T-helper 9 cell (primary cell): Measurements from ENCODE around the gene ERVH48-1.
"Not testable (repeated sequence)": the region's sequence is repeated elsewhere in the genome, so short reads cannot be mapped to it uniquely, and the experiment has no call there.

Source experiments
- DNase-seq: peaks from one replicate; pipeline ENCODE4 v3.0.0-alpha.2; 2020

ERVH48-1 gene

DNA sequence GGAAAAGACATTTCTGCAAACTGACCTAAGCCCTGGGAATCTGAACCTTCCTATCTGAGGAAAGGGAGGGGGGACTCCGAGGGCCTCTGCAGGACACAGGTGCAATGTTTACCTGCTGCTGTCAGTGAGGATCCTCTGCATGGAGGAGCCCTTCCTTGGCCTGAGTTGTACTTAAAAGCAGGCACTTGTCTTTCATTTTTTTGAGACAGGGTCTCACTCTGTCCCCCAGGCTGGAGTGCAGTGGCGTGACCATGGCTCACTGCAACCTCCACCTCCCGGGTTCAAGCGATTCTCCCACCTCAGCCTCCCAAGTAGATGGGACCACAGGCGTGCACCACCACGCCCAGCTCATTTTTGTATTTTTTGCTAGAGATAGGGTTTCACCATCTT is 13.2 kb upstream of the ERVH48-1 start:
- not testable (repeated sequence) for DNase-seq

DNA sequence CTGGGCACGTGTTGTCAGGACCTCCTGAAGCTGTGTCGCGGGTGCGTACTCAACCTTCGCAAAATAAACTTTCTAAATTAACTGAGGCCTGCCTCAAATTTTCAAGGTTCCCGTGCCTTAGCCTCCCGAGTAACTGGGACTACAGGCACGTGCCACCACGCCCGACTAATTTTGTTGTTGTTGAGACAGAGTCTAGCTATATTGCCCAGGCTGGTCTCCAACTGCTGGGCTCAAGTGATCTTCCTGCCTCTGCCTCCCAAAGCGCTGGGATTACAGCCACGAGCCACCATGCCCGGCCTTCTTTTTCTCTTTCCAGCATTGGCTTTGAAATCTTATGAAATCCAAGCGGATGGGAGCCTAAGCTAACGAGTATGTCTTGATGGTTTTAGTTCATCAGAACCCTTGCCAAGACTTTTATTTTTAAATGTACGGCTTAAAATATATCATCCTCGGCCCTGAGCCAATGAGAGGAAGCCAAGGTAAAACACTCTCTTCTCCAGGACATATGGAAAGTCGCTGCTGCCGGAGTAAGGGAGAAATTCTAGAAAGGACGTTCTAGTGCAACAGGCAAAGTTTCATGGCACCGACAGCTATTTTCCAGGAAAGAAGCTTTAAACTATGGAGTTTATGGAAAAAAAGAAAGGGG is 12.7 kb upstream of the ERVH48-1 start:
- DNase-seq, result no peak

DNA sequence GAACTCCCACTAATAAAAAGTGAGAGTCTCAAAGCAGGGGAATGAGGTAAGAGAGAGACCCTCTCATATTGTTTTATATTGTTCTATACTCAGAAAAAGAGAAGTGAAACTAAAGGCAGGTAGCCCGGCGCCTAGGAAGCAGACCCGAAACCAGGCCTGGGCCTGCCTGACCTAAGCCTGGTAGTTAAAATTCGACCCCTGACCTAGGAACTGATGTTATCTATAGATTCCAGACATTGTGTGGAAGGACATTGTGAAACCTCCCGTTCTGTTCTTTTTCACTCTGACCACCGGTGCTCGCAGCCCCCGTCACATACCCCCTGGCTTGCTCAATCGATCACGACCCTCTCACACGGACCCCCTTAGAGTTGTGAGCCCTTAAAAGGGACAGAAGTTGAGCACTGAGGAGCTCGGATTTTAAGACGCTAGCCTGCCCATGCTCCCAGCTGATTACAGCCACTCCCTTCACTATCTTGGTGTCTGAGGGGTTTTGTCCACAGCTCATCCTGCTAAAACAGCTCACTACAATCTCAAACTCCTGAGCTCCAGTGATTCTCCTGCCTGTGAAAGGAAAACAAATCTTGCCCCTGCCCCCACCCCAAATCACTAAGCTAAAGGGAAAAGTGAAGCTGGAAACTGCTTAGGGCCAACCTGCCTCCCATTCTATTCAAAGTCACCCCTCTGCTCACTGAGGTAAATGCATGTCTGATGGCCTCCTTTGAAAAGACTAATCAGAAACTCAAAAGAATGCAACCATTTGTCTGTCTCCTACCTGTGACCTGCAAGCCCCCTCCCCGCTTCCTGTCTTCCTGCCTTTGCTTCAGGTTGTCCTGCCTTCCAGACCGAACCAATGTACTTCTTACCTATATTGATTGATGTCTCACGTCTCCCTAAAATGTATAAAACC is 11.9 kb upstream of the ERVH48-1 start:
- DNase-seq, result not testable (repeated sequence)

GRCh38 chr21:42936360-42936759 is 10.9 kb upstream of the ERVH48-1 start:
- not testable (repeated sequence) for DNase-seq

- not testable (repeated sequence) for DNase-seq
Observed at GRCh38 chr21:42933973-42934372, 8.5 kb upstream of the ERVH48-1 start.

DNA sequence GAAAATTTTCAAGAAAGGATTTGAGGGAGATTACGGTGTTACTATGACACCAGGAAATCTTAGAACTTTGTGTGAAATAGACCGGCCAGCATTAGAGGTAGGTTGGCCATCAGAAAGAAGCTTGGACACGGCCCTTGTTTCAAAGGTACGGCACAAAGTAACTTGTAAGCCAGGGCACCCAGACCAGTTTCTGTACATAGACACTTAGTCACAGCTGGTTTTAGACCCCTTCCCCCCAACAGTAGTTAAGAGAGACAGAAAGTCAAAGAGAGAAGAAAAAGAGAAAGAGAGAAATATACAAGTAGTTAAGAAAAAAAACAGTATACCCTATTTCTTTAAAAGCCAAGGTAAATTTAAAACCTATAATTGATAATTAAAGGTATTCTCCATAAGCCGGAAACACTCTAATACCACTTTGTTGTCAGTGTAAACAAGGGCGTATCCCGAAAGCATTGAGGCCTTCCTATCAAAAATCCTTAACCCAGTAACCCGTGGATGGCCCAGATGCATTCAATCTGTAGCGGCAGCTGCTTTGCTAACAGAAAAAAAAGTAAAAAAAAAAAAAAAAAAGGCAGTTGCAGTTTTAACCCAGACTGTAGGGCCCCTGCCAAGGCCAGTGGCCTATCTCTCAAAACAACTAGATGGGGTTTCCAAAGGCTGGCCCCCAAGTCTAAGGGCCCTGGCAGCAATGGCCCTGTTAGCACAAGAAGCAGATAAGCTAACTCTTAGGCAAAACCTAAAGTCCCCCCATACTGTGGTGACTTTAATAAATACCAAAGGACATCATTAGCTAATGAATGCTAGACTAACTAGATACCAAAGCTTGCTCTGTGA is 7.9 kb upstream of the ERVH48-1 start:
- DNase-seq, result not testable (repeated sequence)

DNA sequence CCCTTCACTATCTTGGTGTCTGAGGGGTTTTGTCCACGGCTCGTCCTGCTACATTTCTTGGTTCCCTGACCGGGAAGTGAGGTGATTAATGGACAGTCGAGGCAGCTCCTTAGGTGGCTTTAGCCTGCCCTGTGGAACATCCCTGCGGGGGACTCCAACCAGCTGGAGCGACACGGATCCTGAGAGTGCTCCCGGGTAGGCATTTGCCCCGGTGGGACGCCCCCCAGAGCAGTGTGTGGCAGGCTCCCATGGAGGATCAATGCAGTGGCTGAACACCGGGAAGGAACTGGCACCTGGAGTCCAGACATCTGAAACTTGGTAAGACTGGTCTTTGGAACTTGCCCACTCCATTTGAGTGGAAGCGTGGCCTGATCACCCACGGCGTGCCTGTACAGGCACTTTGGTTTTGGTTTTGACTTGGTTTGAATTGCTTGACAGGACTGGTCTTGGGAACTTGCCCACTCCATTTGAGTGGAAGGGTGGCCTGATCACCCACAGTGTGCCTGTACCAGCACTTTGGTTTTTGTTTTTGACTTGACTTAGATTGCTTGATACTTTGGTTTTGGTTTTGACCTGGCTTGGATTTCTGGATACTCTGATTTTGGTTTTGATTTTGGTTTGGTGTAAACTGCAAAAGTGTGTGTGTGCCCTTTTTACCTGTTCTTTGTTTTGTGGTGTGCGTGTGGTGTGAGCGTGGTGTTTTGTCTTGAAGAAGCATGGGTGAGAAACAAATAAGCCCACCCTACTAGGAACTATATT is 7.1 kb upstream of the ERVH48-1 start:
- DNase-seq, result not testable (repeated sequence)

DNA sequence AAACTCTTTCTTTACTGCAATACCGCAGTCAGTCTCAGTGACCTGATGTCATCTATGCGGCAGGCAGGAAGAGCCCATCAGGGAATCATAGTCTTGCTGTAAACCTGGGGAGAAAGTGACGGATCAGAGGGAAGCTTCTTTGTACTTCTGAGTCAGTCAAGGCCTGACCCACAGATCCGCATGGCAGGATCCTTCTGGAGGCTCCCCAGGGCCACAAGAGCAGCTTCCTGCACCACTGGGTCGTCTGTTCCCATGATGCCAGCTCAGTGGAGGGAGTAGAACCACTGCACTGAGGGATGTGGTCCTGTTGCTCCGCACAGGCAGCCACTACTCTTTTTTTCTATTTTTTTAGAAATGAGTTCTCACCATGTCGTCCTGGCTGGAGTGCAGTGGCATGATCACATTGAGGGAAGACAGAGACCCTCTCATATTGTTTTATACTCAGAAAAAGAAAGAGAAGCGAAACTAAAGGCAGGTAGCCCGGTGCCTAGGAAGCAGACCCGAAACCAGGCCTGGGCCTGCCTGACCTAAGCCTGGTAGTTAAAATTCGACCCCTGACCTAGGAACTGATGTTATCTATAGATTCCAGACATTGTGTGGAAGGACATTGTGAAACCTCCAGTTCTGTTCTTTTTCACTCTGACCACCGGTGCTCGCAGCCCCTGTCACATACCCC is 6.3 kb upstream of the ERVH48-1 start:
- no peak for DNase-seq

- DNase-seq, result no peak
Observed at GRCh38 chr21:42929969-42930368, 4.5 kb upstream of the ERVH48-1 start.

GRCh38 chr21:42927474-42928200 is 2.2 kb upstream of the ERVH48-1 start:
- DNase-seq, result not testable (repeated sequence)

DNA sequence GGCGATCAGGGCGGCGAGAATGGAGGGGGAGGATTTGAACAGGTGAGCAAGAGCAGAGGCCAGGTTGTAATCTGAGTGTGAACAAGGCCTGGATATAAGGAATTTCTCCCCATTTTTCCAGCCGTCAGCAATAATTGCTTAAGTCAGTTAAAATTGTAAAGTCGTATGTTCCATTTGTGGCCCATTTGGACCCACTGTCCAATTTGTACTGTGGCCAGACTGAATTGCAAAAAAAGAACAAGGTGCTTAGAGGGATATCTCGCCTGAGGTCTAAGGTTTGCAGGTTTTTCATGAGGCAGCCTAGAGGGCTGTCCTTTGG is 1.0 kb downstream of the ERVH48-1 start:
- DNase-seq, result no peak

DNA sequence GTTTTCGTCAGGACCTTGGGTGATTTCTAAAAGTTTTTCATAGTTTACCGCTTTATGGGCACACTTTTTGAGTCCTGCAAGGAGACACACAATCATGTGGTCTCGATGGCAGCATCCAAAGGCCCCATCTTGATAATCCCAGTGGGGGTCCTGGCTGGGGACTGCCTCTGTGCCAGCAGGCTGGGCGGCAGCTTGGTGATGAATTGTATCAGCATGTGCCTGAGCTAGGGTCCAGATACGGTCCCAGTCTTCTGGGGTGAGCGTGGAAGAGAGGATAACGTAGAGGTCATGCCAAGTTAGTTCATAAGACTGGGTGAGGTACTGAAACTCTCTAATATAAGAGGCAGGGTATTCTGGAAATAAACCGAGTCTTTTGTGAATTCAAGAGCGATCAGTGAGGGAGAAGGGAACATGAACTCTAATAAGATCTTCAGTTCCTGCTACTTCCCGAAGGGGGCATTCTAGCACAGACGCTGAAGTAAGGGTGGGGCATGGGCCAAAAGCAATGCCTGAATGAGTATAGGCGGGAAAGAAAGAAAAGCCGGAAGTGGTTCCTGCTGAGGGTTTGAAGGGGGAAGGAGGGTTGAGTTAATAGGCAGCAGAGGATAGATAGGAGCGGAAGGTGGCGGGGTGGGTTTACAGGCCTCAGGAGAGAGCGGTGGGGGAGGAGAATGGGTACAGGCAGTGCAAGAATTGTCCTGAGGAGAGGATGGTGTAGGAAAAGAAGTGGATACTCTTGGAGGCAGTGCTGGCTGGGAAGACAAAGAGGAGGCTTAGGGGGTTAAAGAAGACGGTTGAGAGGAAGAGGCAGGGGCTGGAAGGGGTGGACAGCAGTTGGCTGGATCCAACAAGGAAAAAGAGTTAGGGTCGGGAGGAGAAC is 1.6 kb downstream of the ERVH48-1 start:
- DNase-seq, result peak; percentile 16

- no peak for DNase-seq
Observed at GRCh38 chr21:42922918-42923317, 2.5 kb downstream of the ERVH48-1 start.

DNA sequence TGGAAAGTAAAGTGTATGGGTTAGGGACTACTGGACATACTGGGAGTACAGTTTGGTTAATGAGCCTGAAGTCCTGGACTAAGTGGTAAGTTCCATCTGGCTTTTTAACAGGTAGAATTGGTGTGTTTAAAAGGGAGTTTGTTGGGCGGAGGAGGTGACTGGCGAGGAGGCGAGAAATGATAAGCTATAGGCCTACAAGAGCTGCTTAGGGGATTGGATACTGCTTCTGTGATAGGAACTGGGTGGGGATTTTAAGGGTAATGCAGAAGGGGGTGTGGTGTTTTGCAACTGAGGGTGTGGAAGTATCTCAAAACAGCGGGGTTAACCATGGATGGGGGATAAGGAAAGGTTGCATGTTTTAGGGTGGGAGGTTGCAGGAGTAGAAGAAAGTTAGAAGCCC is 3.5 kb downstream of the ERVH48-1 start:
- DNase-seq, result no peak

DNA sequence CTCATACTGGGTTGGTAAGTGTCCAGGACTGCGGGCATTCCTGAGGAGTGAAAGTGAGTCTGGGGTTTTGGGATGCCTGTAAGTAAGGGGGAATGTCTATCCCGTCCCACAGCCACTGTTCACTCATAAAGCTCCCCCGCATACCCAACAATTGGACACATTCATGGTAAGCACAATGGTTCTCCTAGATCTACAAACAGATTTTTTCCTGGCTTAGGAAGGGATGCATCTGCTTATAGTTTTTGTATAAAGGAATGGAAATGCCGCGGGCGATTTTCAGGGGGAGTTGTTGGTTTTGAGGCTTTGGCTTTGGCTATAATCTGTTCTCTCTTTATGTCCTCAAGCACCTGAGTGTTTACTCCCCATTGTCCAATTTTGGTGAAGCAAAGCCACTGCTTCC is 7.1 kb downstream of the ERVH48-1 start:
- no peak for DNase-seq

- no peak for DNase-seq
Observed at GRCh38 chr21:42913476-42913875, 12.0 kb downstream of the ERVH48-1 start.

DNA sequence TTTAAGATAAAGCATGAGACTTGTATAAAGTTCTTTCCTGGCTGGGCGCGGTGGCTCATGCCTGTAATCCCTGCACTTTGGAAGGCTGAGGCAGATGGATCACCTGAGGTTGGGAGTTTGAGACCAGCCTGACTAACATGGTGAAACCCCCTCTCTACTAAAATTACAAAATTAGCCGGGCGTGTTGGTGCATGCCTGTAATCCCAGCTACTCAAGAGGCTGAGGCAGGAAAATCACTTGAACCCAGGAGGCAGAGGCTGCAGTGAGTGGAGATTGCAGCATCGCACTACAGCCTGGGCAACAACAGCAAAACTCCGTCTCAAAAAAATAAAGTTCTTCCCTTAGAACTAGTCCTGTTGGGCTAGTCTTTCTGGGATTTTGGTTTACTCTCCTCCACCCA is 13.5 kb downstream of the ERVH48-1 start:
- not testable (repeated sequence) for DNase-seq

DNA sequence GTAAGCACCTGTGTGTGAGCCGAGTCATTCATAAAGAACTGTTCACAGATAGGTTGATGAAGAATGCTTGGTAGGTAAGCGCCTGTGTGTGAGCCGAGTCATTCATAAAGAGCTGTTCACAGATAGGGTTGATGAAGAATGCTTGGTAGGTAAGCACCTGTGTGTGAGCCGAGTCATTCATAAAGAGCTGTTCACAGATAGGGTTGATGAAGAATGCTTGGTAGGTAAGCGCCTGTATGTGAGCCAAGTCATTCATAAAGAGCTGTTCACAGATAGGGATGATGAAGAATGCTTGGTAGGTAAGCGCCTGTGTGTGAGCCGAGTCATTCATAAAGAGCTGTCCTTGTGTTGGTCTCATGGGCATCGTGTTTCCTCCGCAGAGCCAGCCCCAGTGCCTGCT is 16.9 kb downstream of the ERVH48-1 start:
- DNase-seq, result not testable (repeated sequence)

GRCh38 chr21:42906233-42906632 is 19.2 kb downstream of the ERVH48-1 start:
- no peak for DNase-seq

DNA sequence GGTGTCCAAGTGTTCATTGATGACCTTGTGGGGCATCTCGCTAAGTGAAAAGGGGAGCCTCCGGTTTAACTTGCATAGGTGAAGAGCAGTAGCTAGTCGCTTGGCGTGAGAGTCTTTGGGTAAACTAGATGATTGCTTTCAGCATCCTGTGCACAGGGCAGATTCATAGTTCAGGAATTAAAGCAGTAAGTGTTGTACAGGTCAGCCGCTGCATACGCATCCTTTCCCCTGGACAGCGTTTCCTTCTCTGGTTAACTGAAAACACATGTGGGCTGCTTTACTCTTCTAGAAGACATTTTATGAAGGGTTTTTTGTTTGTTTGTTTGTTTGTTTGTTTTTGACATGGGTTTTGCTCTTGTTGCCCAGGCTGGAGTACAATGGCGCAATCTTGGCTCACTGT is 20.2 kb downstream of the ERVH48-1 start:
- DNase-seq, result no peak
